OCI-LY3 (cell line): Measurements from ENCODE around the gene STK32C.
A peak's percentile ranks its signal among the peaks of the same experiment; 100 is the strongest.

Experiments
- H2AFZ ChIP-seq: fragments of 200-600, 300-600 bp; shearing (Covaris generic); 2 replicates; pipeline ENCODE4 v1.6.0; 2014; ENCODE audit warnings: antibody characterized with exemption, low read depth, low read length
- H3K27ac ChIP-seq: fragments of 200-600, 300-600 bp; sonication (generic); 2 replicates; pipeline ENCODE4 v1.5.1; 2014; ENCODE audit warnings: mild to moderate bottlenecking, low read length, moderate library complexity, mixed read lengths
- H3K27me3 ChIP-seq: fragments of 200-600, 300-600 bp; sonication (generic); 2 replicates; pipeline ENCODE4 v1.6.1; 2014; ENCODE audit warnings: low read depth, low read length, mixed read lengths
- H3K36me3 ChIP-seq: fragments of 200-600, 300-600 bp; sonication (generic); replicated peaks from 2 replicates; pipeline ENCODE3; 2014; ENCODE audit warnings: low read depth, low read length, mixed read lengths
- H3K4me1 ChIP-seq: fragments of 300-600, 200-600 bp; sonication (generic); 2 replicates; pipeline ENCODE4 v1.6.1; 2014; ENCODE audit warnings: low read length, mixed read lengths
- H3K4me2 ChIP-seq: fragments of 200-600, 300-600 bp; sonication (generic); 2 replicates; pipeline ENCODE4 v1.6.1; 2014; ENCODE audit warnings: low read length, mixed read lengths
- H3K4me3 ChIP-seq: fragments of 300-600, 200-600 bp; sonication (generic); 2 replicates; pipeline ENCODE4 v1.5.1; 2014; ENCODE audit warnings: antibody characterized with exemption, mild to moderate bottlenecking, low read length, moderate library complexity
- H3K79me2 ChIP-seq: fragments of 300-600, 200-600 bp; shearing (Covaris generic); 2 replicates; pipeline ENCODE4 v1.6.1; 2014; ENCODE audit warnings: mild to moderate bottlenecking, low read length, mixed read lengths
- H3K9ac ChIP-seq: fragments of 300-600, 200-600 bp; shearing (Covaris generic); 2 replicates; pipeline ENCODE4 v1.6.0; 2014; ENCODE audit warnings: mild to moderate bottlenecking, low read length, moderate library complexity
- H3K9me3 ChIP-seq: fragments of 200-600, 300-600 bp; shearing (Covaris generic); 2 replicates; pipeline ENCODE4 v1.6.1; 2014; ENCODE audit warnings: low read length, mixed read lengths; ENCODE audit not compliant: insufficient read depth
- H4K20me1 ChIP-seq: fragments of 200-600, 300-600 bp; sonication (generic); 2 replicates; pipeline ENCODE4 v1.6.1; 2016; ENCODE audit warnings: low read length, mixed read lengths; ENCODE audit not compliant: insufficient read depth
- EZH2phosphoT487 ChIP-seq: fragments of 200-600 bp; shearing (Covaris generic); IDR thresholded peaks from 2 replicates; pipeline ENCODE4 v1.6.1; 2018; ENCODE audit warnings: antibody characterized with exemption, mixed run types, low read depth
- TF ChIP-seq, protein P1 (sequence below): fragments of 200-600, 300-600 bp; sonication (generic); IDR thresholded peaks from 2 replicates; pipeline ENCODE4 v1.5.1; 2014; ENCODE audit warnings: antibody characterized with exemption, low read length, low read depth

Gene STK32C

DNA sequence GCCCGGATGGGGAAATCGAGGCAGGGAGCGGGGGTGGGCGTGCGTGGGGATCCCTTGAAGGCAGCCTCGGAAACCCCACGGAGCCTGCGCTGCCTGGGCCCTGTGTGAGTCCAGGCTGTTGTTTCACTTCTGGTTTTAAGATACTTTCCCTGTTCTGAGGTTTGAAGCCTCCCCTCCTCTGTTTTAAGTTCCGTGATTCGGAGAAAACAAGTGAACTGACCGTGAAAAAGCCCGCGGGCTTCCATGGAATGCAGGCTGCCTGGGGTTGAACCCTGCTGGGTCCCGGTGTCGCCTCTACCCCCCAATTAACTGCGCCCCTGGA, 24.6 kb upstream of the STK32C start:
- Histone ChIP-seq H3K9me3 (no peaks in the 10 kb centered on the region), H4K20me1 (0 out of 2 replicates have a peak, but pooled peaks cover 8% of the 10 kb centered on the region), H3K79me2 (peaks cover 30% of the 10 kb centered on the region), H2AFZ (peak overlapping the region; percentile 74), H3K27ac (peak overlapping the region; percentile 82), H3K9ac (peak overlapping the region; percentile 87), H3K4me1 (peaks cover 17% of the 10 kb centered on the region), H3K27me3 (no peaks in the 10 kb centered on the region), H3K36me3 (peaks cover 12% of the 10 kb centered on the region), H3K4me3 (peak overlapping the region; percentile 100), H3K4me2 (peak overlapping the region; percentile 97)
- TF ChIP-seq, protein P1, sequence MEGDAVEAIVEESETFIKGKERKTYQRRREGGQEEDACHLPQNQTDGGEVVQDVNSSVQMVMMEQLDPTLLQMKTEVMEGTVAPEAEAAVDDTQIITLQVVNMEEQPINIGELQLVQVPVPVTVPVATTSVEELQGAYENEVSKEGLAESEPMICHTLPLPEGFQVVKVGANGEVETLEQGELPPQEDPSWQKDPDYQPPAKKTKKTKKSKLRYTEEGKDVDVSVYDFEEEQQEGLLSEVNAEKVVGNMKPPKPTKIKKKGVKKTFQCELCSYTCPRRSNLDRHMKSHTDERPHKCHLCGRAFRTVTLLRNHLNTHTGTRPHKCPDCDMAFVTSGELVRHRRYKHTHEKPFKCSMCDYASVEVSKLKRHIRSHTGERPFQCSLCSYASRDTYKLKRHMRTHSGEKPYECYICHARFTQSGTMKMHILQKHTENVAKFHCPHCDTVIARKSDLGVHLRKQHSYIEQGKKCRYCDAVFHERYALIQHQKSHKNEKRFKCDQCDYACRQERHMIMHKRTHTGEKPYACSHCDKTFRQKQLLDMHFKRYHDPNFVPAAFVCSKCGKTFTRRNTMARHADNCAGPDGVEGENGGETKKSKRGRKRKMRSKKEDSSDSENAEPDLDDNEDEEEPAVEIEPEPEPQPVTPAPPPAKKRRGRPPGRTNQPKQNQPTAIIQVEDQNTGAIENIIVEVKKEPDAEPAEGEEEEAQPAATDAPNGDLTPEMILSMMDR: no peak
- no peak for TF ChIP-seq EZH2phosphoT487

DNA sequence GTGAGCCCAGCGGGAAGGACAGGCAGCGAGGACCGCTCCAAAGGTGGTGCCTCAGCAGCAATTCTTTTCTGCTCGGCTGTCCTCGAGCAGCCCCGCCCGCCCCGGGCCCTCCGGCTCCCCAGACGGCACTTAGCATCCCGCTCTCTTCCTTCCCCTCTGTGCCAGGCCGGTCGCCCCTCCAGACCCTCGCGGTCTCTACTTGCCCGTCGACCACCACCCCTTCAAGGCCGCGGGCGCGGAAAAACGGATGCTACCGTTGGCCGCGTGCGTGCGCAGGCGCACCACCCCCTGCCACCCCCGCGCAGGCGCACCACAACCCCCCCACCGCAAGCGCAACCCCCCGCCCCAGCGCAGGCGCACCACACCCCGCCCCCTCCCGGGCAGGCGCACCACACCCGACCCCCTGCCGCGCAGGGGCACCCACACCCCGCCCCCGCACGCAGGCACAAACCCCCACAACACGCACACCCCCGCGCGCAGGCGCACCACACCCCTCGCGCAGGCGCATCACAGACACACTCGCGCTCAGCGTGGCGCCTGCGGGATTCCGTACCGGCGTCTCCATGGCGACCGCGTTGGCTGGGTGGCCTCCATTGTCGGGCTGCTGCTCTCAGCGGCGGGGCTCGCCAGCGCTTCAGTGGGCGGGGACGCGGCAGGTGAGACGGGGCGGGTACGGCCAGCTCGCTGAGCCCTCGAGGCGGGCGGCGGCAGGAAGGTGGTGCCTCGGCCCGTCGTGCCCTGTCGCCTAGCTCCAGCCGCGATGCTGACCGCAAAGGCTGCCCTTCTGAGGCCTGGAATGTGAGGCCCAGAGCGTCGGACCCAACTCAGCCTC, 24.1 kb upstream of the STK32C start, which contains the start of gene LRRC27:
TSS of gene LRRC27 (plus strand) at position 593 of the 832 bp plus-strand sequence. CDS start 1,332 bp downstream, outside the sequence.
- peak within 1 kb of the TSS; percentile 74 for H2AFZ ChIP-seq
- peak within 1 kb of the TSS; percentile 97 for H3K4me2 ChIP-seq
- H3K27ac ChIP-seq: peak within 1 kb of the TSS; percentile 82
- H3K9me3 ChIP-seq: no peaks in the 10 kb centered on the region
- peaks cover 13% of the 10 kb centered on the region for H3K36me3 ChIP-seq
- peaks cover 21% of the 10 kb centered on the region for H3K4me1 ChIP-seq
- H4K20me1 ChIP-seq: 0 out of 2 replicates have a peak, but pooled peaks cover 8% of the 10 kb centered on the region
- no peaks in the 10 kb centered on the region for H3K27me3 ChIP-seq
- TF ChIP-seq EZH2phosphoT487: no peak
- TF ChIP-seq, protein P1: no peak
- H3K9ac ChIP-seq: peak within 1 kb of the TSS; percentile 91
- peaks cover 30% of the 10 kb centered on the region for H3K79me2 ChIP-seq
- peak within 1 kb of the TSS; percentile 100 for H3K4me3 ChIP-seq

DNA sequence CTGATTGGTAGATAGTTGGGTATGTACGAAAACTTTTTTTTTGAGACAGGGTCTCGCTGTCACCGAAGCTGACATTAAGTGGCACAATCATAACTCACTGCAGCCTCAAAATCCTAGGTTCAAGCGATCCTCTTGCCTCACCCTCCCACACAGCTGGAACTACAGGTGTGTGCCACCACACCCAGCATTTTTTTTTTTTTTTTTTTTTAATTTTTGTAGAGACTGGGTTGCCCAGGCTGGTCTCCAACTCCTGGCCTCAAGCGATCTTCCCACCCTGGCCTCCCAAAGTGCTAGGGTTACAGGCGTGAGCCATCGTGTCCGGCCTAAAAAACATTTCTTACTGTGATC, 22.7 kb upstream of the STK32C start:
- Histone ChIP-seq H3K79me2 (peaks cover 33% of the 10 kb centered on the region), H3K36me3 (peaks cover 18% of the 10 kb centered on the region), H2AFZ (no peak overlapping the region), H3K27ac (no peak overlapping the region), H3K4me1 (peaks cover 31% of the 10 kb centered on the region), H3K4me2 (peak overlapping the region; percentile 80), H3K4me3 (peak overlapping the region; percentile 100; the same call in 1 of the 2 replicates), H3K9ac (no peak overlapping the region), H3K9me3 (no peaks in the 10 kb centered on the region), H3K27me3 (no peaks in the 10 kb centered on the region), H4K20me1 (0 out of 2 replicates have a peak, but pooled peaks cover 8% of the 10 kb centered on the region)
- TF ChIP-seq, protein P1: no peak
- no peak for TF ChIP-seq EZH2phosphoT487

DNA sequence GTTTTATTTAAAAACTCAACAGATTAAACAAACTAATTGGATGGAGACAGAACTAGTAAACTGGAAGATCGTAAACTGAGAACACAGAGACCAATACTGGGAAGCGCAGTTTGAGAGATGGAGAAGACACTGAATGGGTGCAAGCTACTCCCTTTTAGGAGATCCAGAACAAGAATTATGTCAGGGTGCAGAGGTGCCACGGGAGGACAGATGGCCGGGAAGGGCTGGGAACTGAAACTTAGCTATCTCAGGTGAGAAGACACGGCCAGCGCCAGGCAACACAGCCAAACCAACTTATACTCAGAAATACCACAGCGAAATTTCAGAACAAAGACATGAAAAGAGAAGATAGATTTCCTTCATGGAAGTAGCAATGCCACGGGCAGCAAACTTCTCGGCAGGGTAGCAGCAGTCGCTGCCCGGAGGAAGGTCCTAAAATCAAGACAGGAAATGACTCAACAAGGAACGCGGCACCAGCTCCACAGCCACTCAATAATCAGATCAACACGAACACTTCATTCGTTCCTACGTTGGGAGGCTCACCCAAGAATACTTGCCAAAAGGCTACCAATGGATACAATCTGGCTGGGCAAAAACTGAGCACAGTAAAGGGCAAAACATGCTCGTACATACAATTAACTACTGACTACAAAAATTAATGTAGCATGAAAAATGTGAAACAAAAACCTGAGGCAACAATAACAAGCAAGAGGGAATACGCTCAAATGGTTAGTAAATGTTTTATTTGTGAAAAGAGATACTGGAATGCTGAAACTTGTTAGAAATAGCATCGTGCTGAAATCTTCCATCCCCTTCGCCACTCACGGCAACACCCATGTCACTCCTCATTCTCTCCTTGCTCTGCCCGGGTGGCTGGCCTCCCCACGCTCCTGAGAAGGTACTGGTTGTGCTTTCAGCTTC, 22.1 kb upstream of the STK32C start:
- Histone ChIP-seq H3K27ac (no peak overlapping the region), H2AFZ (no peak overlapping the region), H3K4me1 (peaks cover 31% of the 10 kb centered on the region), H3K9me3 (no peaks in the 10 kb centered on the region), H3K27me3 (no peaks in the 10 kb centered on the region), H3K79me2 (peaks cover 33% of the 10 kb centered on the region), H3K4me3 (peak overlapping the region; percentile 100; the same call in 1 of the 2 replicates), H4K20me1 (0 out of 2 replicates have a peak, but pooled peaks cover 8% of the 10 kb centered on the region), H3K4me2 (peak overlapping the region; percentile 80), H3K9ac (no peak overlapping the region), H3K36me3 (peaks cover 18% of the 10 kb centered on the region)
- TF ChIP-seq, protein P1: no peak
